GM13976 (cell line): ENCODE results near the gene ADAMTS6.

Source experiments
- DNase-seq: peaks from one replicate; pipeline ENCODE4 v3.0.0; 2012; ENCODE audit warnings: low spot score
- in situ Hi-C: fragments of 300-500 bp; cut with MboI; formaldehyde crosslinking; loops from one replicate; pipeline ENCODE4 v1.12.0; 2022; ENCODE audit warnings: low sequenced_read_pairs, mixed read lengths, inconsistent platforms; ENCODE audit not compliant: unreplicated experiment
- TF ChIP-seq, protein P1 (sequence below): IDR thresholded peaks from 2 replicates; pipeline ENCODE4 v1.5.1; 2012; ENCODE audit warnings: borderline replicate concordance, mild to moderate bottlenecking; ENCODE audit not compliant: insufficient read depth; ENCODE audit errors: extremely low read depth, missing control alignments, control extremely low read depth

ADAMTS6 gene

DNA sequence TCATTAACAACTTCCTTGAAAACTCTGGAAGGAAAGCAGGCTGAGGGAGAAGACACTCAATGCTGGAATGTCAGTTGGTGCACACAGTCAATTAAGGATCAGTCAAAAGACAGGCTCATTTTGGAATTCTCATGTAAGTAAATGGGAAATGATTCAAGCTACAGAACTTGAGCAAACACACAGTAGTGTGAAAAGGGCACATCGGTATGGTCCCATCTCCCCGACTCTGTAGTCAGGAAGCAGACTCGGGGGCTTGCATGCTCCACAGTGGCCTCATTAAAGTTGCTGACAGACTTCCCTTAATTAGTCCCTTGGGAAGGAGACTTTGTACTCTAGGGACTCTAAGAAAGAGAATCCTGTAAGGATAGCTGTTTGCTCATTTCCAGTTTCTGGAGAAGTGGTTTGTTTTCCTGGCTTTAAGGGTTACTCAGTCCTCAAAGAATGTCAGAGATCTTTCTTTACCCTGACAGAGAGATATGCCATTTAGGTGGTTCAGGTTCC lies 339.2 kb downstream of the ADAMTS6 start:
- no peak for DNase-seq
- TF ChIP-seq, protein P1, sequence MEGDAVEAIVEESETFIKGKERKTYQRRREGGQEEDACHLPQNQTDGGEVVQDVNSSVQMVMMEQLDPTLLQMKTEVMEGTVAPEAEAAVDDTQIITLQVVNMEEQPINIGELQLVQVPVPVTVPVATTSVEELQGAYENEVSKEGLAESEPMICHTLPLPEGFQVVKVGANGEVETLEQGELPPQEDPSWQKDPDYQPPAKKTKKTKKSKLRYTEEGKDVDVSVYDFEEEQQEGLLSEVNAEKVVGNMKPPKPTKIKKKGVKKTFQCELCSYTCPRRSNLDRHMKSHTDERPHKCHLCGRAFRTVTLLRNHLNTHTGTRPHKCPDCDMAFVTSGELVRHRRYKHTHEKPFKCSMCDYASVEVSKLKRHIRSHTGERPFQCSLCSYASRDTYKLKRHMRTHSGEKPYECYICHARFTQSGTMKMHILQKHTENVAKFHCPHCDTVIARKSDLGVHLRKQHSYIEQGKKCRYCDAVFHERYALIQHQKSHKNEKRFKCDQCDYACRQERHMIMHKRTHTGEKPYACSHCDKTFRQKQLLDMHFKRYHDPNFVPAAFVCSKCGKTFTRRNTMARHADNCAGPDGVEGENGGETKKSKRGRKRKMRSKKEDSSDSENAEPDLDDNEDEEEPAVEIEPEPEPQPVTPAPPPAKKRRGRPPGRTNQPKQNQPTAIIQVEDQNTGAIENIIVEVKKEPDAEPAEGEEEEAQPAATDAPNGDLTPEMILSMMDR: no peak
- in situ Hi-C loops: no loop called here

DNA sequence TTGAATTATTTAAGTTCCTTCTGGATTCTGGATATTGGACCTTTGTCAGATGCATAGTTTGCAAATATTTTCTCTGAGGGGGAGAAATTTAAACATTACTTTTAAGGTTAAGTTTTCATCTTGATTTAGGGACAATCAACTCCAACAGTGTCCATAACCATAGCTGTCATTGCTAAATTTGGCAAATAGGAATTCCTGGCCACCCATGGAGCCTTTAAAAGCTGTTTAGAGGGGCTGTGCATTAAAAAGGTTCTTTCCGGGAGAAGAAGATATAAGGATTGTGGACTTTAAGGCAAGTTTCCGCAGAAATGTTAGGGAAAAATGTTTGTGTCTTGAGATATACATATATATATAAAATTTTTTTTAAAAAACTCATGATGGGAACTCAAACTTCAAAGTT lies 339.7 kb downstream of the ADAMTS6 start:
- TF ChIP-seq, protein P1: no peak
- DNase-seq: no peak
- in situ Hi-C loops: no loop called here

DNA sequence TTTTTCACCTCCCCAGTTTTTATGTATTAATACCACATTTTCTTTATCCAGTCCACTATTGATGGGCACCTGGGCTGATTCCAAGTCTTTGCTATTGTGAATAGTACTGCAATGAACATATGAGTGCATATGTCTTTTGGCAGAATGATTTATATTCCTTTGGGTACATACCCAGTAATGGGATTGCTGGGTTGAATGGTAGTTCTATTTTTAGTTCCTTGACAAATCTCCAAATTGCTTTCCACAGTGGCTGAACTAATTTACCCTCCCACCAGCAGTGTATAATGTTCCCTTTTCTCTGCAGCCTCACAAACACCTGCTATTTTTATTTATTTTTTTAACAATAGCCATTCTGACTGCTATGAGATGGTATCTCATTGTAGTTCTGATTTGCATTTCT lies 340.2 kb downstream of the ADAMTS6 start:
- TF ChIP-seq, protein P1: no peak
- DNase-seq: no peak

DNA sequence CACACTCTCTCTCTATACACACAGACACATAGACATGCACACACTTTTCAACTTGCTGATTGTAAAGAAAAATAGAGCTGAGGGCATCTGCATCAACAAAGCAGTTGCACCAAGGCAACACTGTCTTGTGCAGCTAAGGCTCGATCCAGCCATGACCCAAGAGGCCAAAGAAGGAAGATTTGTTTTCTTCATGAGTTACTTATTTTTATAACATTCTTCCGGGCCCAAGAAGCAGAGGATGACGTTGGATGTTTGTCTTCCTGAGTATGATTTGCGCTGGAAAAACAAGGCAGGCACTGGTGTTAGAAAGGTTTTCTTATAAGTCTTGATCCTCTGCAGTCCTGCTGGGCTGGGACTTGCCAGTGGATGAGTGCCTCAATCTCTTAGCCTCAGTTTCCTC lies 344.1 kb downstream of the ADAMTS6 start:
- TF ChIP-seq, protein P1: no peak
- in situ Hi-C loops: no loop called here
- DNase-seq: no peak

More for the DNA sequence above, 340.2 kb downstream of the ADAMTS6 start:
- in situ Hi-C loops: no loop called here

DNA sequence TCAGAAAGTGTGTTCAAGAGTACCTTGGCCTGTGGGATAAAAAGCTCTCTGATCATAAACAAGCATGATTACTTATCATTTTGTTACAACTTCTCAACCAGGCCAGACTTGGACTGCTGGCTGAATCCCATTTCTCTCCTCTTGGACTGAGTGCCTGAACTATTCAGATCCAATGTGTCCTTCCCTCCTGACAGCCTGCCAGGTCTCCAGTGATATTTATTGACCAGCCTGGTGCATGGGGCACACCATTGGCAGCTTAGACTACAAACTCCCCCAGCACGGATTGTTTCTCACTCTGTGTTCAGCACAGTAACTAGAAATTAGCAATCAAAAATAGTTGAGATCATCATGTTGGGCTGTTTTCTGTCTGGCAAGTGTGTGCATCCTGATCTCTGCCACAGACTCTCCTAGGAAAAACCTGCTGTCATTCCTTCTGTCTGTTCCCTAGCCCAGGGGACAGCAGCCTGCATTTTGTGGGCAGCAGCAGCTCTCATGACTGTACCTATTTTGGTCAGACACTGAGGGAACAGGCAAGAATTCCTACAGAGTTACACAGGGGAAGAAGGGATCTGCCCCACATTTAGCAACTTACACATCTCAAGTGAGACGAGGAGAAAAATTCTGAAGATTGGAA lies 348.1 kb downstream of the ADAMTS6 start:
- TF ChIP-seq, protein P1: no peak
- in situ Hi-C loops: no loop called here
- DNase-seq: no peak

DNA sequence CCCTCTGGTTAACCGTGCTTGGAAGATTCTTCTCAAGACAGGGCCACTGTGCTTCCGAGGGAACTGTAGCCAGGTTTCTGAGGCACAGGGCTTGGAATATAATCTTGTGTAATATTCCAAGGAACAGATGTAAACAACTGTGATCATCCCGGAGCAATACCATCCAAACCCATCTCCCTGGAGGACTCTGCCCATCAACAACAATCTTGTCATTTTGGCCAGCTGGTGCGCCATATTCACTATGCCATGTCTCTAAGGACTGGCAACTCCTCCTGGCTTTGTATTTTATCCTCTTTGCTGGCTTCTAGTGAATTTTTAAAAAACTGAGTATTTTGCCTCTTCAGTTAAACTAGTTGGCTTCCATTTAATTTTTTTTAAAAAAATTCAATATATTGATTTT lies 349.3 kb downstream of the ADAMTS6 start:
- in situ Hi-C loops: no loop called here
- TF ChIP-seq, protein P1: no peak
- DNase-seq: no peak
